H9 (cell line): ENCODE measurements around the gene ZNHIT2. TPM values are rescaled to one million over a fixed set of nuclear protein-coding genes. Genes with fewer than 3 reads are reported as not detected.

Experiments
- DNase-seq: peaks from one replicate; pipeline ENCODE4 v3.0.0-alpha.2; 2017
- H2AFZ ChIP-seq: one replicate; pipeline ENCODE4 v1.6.1; 2013; ENCODE audit warnings: mild to moderate bottlenecking, low read length, control low read depth, moderate library complexity
- H2AK5ac ChIP-seq: 2 replicates; pipeline ENCODE4 v1.6.1; 2013; ENCODE audit warnings: low read length, control low read depth, mixed read lengths; ENCODE audit not compliant: insufficient read length
- H2BK120ac ChIP-seq: one replicate; pipeline ENCODE4 v1.6.1; 2013; ENCODE audit warnings: low read depth, mild to moderate bottlenecking, low read length, control low read depth, inconsistent platforms; ENCODE audit not compliant: poor library complexity, severe bottlenecking
- H2BK12ac ChIP-seq: 2 replicates; pipeline ENCODE4 v1.6.1; 2013; ENCODE audit warnings: low read length, control low read depth, mixed read lengths, low read depth; ENCODE audit not compliant: insufficient read length
- H2BK15ac ChIP-seq: 2 replicates; pipeline ENCODE4 v1.6.1; 2013; ENCODE audit warnings: low read depth, low read length, control low read depth
- H2BK20ac ChIP-seq: one replicate; pipeline ENCODE4 v1.6.1; 2013; ENCODE audit warnings: low read depth, mild to moderate bottlenecking, low read length, control low read depth, inconsistent platforms; ENCODE audit not compliant: poor library complexity, severe bottlenecking
- H2BK5ac ChIP-seq: 2 replicates; pipeline ENCODE4 v1.6.1; 2013; ENCODE audit warnings: low read length, control low read depth, mixed read lengths; ENCODE audit not compliant: insufficient read length
- H3K14ac ChIP-seq: 2 replicates; pipeline ENCODE4 v1.6.1; 2013; ENCODE audit warnings: low read length, control low read depth; ENCODE audit not compliant: insufficient read depth
- H3K18ac ChIP-seq: 2 replicates; pipeline ENCODE4 v1.6.1; 2013; ENCODE audit warnings: low read depth, mild to moderate bottlenecking, mixed read lengths, low read length, control low read depth; ENCODE audit not compliant: insufficient read length
- H3K23ac ChIP-seq: 2 replicates; pipeline ENCODE4 v1.6.1; 2013; ENCODE audit warnings: low read length, control low read depth, mixed read lengths, low read depth; ENCODE audit not compliant: insufficient read length
- H3K23me2 ChIP-seq: 2 replicates; pipeline ENCODE4 v1.6.1; 2013; ENCODE audit warnings: low read depth, mild to moderate bottlenecking, mixed read lengths, low read length, control low read depth; ENCODE audit not compliant: insufficient read length, poor library complexity, severe bottlenecking
- H3K27ac ChIP-seq: 2 replicates; pipeline ENCODE4 v1.5.1; 2013; ENCODE audit warnings: low read length, control low read depth, mixed read lengths, low read depth; ENCODE audit not compliant: insufficient read length
- H3K27me3 ChIP-seq: 2 replicates; pipeline ENCODE4 v1.6.1; 2013; ENCODE audit warnings: low read length, control low read depth, inconsistent platforms; ENCODE audit not compliant: insufficient read depth
- H3K4ac ChIP-seq: 2 replicates; pipeline ENCODE4 v1.6.1; 2013; ENCODE audit warnings: low read depth, mild to moderate bottlenecking, control low read depth, inconsistent platforms, low read length, moderate library complexity
- H3K4me1 ChIP-seq: 2 replicates; pipeline ENCODE4 v1.6.1; 2013; ENCODE audit warnings: low read length, control low read depth, inconsistent platforms; ENCODE audit not compliant: insufficient read depth
- H3K4me2 ChIP-seq: 2 replicates; pipeline ENCODE4 v1.6.1; 2013; ENCODE audit warnings: low read length, control low read depth, mixed read lengths; ENCODE audit not compliant: insufficient read length, insufficient read depth
- H3K56ac ChIP-seq: 2 replicates; pipeline ENCODE4 v1.6.1; 2013; ENCODE audit warnings: low read depth, mild to moderate bottlenecking, mixed read lengths, low read length, control low read depth; ENCODE audit not compliant: insufficient read length
- H3K79me1 ChIP-seq: 2 replicates; pipeline ENCODE4 v1.6.1; 2013; ENCODE audit warnings: low read depth, mild to moderate bottlenecking, moderate library complexity, low read length, control low read depth, inconsistent platforms; ENCODE audit not compliant: insufficient read depth, poor library complexity, severe bottlenecking
- H3K79me2 ChIP-seq: 2 replicates; pipeline ENCODE4 v1.6.1; 2013; ENCODE audit warnings: low read length, control low read depth, inconsistent platforms; ENCODE audit not compliant: insufficient read depth
- H3K9ac ChIP-seq: 2 replicates; pipeline ENCODE4 v1.6.1; 2013; ENCODE audit warnings: low read length, control low read depth, mixed read lengths; ENCODE audit not compliant: insufficient read length; ENCODE audit errors: extremely low read depth
- H3K9me3 ChIP-seq: one replicate; pipeline ENCODE4 v1.6.1; 2013; ENCODE audit warnings: low read depth, low read length, inconsistent platforms; ENCODE audit not compliant: control insufficient read depth
- H3T11ph ChIP-seq: one replicate; pipeline ENCODE4 v1.6.1; 2013; ENCODE audit warnings: mild to moderate bottlenecking, low read length, control low read depth, inconsistent platforms
- H4K20me1 ChIP-seq: one replicate; pipeline ENCODE4 v1.6.1; 2013; ENCODE audit not compliant: control insufficient read depth, insufficient read length, insufficient read depth
- H4K5ac ChIP-seq: 2 replicates; pipeline ENCODE4 v1.6.1; 2013; ENCODE audit warnings: low read depth, mild to moderate bottlenecking, mixed read lengths, low read length, control low read depth; ENCODE audit not compliant: insufficient read length
- H4K8ac ChIP-seq: replicated peaks from 2 replicates; pipeline ENCODE4 v1.6.1; 2013; ENCODE audit warnings: low read length, control low read depth, mixed read lengths, low read depth; ENCODE audit not compliant: insufficient read length
- H4K91ac ChIP-seq: 2 replicates; pipeline ENCODE4 v1.6.1; 2013; ENCODE audit warnings: low read depth, mild to moderate bottlenecking, moderate library complexity, mixed read lengths, low read length, control low read depth; ENCODE audit not compliant: insufficient read length
- H3K27ac Mint-ChIP-seq, 3 experiments: 2 replicates in 2 of 3; 3 replicates in 1 of 3; pipeline ENCODE4 v1.8.0; 2020 to 2021; ENCODE audit warnings: mixed read lengths in 3 of 3, mild to moderate bottlenecking in 1 of 3, moderate library complexity in 1 of 3
- H3K27me3 Mint-ChIP-seq: 2 replicates; pipeline ENCODE4 v1.8.0; 2021; ENCODE audit warnings: low read depth, mild to moderate bottlenecking, moderate library complexity, mixed read lengths
- H3K36me3 Mint-ChIP-seq, 3 experiments: 2 replicates in 2 of 3; 3 replicates in 1 of 3; pipeline ENCODE4 v1.8.0; 2020 to 2021; ENCODE audit warnings: low read depth in 3 of 3, mixed read lengths in 3 of 3; ENCODE audit not compliant: insufficient read depth in 1 of 3
- H3K4me1 Mint-ChIP-seq, 2 experiments: 2 replicates each; pipeline ENCODE4 v1.8.0; 2020; ENCODE audit warnings: mixed read lengths in 2 of 2
- H3K4me3 Mint-ChIP-seq, 2 experiments: 2 replicates in 1 of 2; 3 replicates in 1 of 2; pipeline ENCODE4 v1.8.0; 2020 to 2021; ENCODE audit warnings: mild to moderate bottlenecking in 2 of 2, mixed read lengths in 2 of 2, moderate library complexity in 1 of 2
- H3K9me3 Mint-ChIP-seq, 2 experiments: 2 replicates in 1 of 2; 3 replicates in 1 of 2; pipeline ENCODE4 v1.8.0; 2020; ENCODE audit warnings: mild to moderate bottlenecking in 2 of 2, mixed read lengths in 2 of 2, moderate library complexity in 1 of 2
- WGBS: extraction: QIAGEN DNeasy Blood & Tissue Kit; methylation state at CpG from one replicate; pipeline ENCODE4 v1.1.7; 2013; ENCODE audit warnings: missing lambda C conversion rate, low lambda C conversion rate, mixed read lengths; ENCODE audit not compliant: insufficient read length; ENCODE audit errors: extremely low coverage; 5-methylcytosine and 5-hydroxymethylcytosine counted together
- total RNA-seq: library from RNA; stranded (reverse); gene quantifications from 2 replicates; pipeline ENCODE4 v1.2.1, GENCODE V29; 2021
- TF ChIP-seq, protein P1 (sequence below): fragments of 200-600 bp; sonication (generic); conservative IDR thresholded peaks from 3 replicates; pipeline ENCODE4 v1.8.0; 2021; ENCODE audit warnings: antibody characterized with exemption, mild to moderate bottlenecking

The ZNHIT2 gene
- total RNA-seq, 1 experiment from 2014 or later = 18.3 TPM

DNA sequence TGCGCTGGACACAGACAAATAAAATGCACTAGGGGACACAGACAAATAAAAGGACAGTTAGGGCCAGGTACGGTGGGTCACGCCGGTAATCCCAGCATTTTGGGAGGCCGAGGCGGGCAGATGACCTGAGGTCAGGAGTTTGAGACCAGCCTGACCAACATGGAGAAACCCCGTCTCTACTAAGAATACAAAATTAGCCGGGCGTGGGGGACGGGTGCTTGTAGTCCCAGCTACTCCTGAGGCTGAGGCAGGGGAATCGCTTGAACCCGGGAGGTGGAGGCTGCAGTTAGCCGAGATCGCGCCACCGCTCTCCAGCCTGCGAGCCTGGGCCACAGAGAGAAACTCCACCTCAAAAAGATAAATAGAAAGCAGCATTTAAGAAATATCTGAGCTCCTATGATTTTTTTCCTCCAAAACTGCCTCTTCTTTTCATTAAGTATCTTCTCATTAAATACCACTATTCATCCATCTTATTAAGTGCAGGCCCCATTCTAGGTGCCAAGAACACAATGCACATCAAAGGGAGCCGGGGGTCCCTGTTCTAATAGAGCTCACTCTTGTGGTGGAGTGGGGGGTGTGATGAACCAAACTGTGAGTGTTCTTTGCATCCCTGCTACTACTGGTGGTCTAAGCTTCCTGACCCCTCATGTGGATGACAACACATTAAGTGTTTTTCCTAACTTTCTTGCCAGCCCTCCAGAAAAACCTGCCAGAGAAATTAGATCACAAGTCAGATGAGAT lies 766 bp upstream of the ZNHIT2 start:
- TF ChIP-seq, protein P1, sequence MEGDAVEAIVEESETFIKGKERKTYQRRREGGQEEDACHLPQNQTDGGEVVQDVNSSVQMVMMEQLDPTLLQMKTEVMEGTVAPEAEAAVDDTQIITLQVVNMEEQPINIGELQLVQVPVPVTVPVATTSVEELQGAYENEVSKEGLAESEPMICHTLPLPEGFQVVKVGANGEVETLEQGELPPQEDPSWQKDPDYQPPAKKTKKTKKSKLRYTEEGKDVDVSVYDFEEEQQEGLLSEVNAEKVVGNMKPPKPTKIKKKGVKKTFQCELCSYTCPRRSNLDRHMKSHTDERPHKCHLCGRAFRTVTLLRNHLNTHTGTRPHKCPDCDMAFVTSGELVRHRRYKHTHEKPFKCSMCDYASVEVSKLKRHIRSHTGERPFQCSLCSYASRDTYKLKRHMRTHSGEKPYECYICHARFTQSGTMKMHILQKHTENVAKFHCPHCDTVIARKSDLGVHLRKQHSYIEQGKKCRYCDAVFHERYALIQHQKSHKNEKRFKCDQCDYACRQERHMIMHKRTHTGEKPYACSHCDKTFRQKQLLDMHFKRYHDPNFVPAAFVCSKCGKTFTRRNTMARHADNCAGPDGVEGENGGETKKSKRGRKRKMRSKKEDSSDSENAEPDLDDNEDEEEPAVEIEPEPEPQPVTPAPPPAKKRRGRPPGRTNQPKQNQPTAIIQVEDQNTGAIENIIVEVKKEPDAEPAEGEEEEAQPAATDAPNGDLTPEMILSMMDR = peak; percentile 21; the same call in 1 of the 3 replicates
- H3K18ac ChIP-seq = no peak overlapping the region
- H3K23me2 ChIP-seq = peaks cover 13% of the 10 kb centered on the region
- no peak overlapping the region for H3K4ac ChIP-seq
- H2AK5ac ChIP-seq = no peak overlapping the region
- Mint-ChIP-seq H3K9me3 (no peaks in the 10 kb centered on the region), H3K4me1 (peaks cover 10 to 24% of the 10 kb centered on the region in 2 experiments), H3K27ac (peak overlapping the region; percentile 82 to 86 (median 82); a peak in 6 of 7 replicates), H3K4me3 (peak overlapping the region; percentile 36 to 89; a peak in 4 of 5 replicates), H3K27me3 (peaks cover 1% of the 10 kb centered on the region; the same call in 1 of the 2 replicates), H3K36me3 (peaks cover 30 to 67% (median 65%) of the 10 kb centered on the region in 3 experiments)
- H3K23ac ChIP-seq = no peak overlapping the region
- no peak for DNase-seq
- WGBS = no CpG with 5 or more reads among the region's 18 CpGs
- H3K79me2 ChIP-seq = peaks cover 9% of the 10 kb centered on the region; the same call in 1 of the 2 replicates
- no peak overlapping the region for H2BK5ac ChIP-seq
- H3K27me3 ChIP-seq = no peaks in the 10 kb centered on the region
- H3T11ph ChIP-seq = no peak overlapping the region
- H2BK15ac ChIP-seq = no peak overlapping the region
- no peaks in the 10 kb centered on the region for H3K79me1 ChIP-seq
- no peak overlapping the region for H4K91ac ChIP-seq
- H3K56ac ChIP-seq = no peak overlapping the region
- no peak overlapping the region for H3K4me2 ChIP-seq
- H2BK120ac ChIP-seq = no peak overlapping the region
- H4K8ac ChIP-seq = no peak overlapping the region
- no peak overlapping the region for H2AFZ ChIP-seq
- no peak overlapping the region for H2BK12ac ChIP-seq
- H3K14ac ChIP-seq = no peak overlapping the region
- H3K9ac ChIP-seq = no peak overlapping the region
- H4K20me1 ChIP-seq = no peaks in the 10 kb centered on the region
- no peak overlapping the region for H2BK20ac ChIP-seq
- H3K9me3 ChIP-seq = no peaks in the 10 kb centered on the region
- no peak overlapping the region for H3K27ac ChIP-seq
- H4K5ac ChIP-seq = no peak overlapping the region
- no peaks in the 10 kb centered on the region for H3K4me1 ChIP-seq
